Measurements from ENCODE around the gene UXS1.

Gene UXS1

DNA sequence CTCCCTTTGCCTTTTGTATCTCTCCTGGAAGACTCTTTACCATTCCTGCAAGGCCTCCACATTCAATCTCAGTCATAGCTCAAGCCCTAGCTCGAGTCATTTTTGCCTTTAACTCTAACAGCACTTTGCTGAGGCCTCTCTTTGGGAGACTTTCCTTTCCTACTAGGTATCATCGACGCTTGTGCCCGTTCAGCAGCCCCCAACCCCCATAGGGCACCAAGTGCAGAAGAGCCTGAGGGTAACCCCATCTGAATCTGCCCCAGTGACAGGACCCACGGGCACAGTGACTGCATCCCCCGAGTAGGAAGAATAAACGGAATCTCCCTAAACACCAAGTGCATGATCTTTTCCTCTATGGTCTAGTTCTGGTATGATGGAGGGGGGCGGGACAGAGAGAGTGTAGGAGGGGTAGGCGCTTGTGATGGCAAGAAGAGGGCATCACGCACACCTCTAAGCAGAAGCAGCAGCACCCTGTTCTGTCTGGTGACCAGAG, 66.3 kb downstream of the UXS1 start:
- no peak for DNase-seq

- DNase-seq = no peak
Measured at GRCh38 chr2:106127282-106127771, 66.8 kb downstream of the UXS1 start.

DNA sequence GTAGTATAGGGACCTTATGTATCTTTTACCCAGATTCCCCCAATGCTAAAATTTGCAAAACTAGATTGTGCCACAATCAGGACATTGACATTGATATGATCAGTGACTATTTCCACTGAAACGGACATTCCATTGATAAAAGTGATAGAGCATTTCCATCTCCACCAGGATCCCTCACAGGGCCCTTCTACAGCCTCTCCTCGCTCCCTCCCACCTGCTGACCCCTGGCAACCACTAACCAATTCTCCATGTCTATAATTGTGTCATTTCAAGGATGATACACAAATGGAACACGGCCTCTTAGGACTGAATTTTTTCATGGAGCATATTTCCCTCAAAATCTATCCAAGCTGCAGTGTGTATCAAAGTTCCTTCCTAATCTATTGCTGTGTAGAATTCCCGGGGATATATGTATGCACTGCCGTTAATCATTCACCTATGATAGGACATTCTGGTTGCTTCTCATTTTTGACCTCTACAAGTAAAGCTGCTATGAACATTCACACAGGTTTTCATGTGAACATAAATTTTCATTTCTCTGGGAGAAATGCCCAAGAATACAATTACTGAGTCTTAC, 67.3 kb downstream of the UXS1 start:
- DNase-seq = no peak

DNA sequence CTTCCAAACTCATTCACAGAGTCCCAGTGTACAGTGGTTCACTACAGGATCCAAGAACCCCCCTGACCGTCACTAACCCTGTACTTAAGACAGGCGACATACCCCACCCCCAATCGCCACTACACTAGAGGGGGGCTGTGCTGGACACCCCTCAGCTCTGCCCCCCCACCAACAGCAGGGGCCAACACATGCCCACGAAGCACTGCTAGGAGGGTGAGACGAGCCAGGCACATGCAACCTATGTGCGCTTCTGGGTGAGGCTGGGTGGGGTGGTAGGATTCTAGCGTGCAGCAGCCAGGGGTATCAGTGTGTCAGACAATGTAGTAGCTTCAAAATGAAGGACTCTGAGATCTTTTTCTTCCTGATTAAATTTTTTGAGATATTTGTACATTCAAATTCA, 67.8 kb downstream of the UXS1 start:
- no peak for DNase-seq

DNA sequence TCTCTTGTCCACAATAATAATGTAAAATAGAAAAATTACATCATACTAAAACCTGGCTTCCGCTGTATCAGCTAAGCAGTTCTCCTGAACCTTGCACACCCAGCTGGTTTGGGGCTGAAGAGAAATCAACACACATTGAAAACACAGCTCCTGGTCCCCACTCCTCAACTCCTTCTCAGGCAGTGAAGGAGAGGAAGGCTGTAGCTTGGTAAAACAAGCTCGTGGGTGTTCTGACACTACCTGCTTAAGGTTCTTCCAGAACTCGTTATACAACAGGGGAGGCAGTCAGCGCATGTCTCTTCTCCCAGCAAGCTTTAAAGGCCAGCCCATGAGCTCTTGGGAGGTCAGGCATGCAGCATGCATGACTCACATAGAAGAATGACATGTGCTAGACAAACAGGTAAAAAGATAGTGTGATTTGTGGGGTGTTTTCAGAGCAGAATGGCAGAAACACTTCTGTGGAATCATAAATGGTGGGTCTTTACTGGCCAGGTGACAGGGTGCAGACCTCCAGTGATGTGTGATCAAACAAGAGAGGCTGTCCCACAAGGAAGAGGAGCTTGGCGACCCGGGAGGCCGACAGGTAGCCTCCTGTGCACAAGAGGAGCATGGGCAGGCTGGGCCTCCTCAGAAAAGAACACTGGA, 69.1 kb downstream of the UXS1 start:
- DNase-seq = no peak

DNA sequence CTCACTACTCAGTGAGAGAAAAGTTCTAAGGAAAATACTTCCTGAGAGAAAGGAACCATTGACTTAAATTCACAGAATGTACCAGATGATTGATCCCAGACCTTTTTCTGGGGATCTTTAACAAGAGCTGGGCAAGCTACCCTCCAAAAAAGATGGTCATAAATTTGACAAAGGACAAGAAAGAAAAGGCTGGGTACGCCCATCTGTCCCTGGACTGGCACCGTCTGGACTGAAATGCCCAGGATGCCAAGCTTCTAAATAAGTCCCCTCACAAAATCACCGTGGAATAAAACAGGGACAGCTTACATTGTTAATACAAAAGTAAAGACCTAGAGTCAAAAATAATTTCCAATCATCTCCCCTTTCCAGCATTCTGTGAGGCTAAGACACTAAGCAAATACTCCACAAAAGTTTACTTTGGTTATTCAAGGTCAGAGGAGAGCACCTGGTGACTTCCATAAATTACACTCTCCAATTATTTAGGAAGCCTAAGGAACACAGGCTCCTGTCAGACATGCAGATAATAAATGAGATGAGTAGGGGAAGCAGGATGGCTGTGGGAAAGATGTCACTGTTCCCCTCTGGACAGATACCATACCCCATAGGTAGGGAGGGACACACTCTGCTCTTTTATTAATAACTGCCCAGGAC, 69.9 kb downstream of the UXS1 start:
- DNase-seq = no peak

DNA sequence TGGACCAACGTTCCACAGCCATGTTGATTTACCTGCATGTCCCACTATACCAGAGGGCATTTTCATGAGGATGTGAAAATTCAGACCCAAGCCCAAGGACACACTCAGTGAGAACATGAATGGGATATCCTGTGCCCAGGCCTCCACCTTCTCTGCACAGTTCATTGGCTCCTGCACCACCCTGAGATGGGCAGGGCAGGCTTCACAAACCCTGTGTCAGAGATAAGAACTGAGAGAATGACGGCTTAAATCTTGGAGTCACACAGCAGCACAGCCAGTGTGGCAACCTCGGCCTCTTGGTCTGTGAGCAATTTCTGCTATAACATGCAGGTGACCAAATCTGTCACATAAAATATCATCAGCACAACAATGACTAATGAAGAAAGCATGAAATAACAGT, 71.9 kb downstream of the UXS1 start:
- DNase-seq = no peak

GRCh38 chr2:106120432-106120831, 73.7 kb downstream of the UXS1 start:
- DNase-seq = no peak

DNA sequence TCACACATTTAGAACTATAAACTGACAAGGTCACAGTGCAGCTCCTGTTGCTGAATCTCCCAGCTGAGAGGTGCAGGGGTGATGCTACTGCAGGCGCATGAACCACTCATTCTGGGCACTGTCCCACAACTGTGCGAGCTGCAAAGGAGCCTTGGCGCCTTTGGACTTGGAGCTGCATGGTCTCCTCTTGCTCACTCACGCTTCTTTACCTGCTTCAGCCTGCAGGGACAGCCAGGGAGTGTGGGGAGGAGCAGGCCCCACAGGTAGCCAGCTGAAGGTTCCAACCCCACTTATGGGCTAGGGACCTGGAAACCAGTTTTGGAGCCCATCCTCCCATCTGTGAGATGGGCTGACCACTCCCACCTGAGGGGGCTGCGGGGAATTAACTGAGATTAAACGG, 75.0 kb downstream of the UXS1 start:
- no peak for DNase-seq

- DNase-seq = no peak
Measured at GRCh38 chr2:106117882-106118684, 76.0 kb downstream of the UXS1 start.

- DNase-seq = no peak
Measured at GRCh38 chr2:106117347-106117746, 76.8 kb downstream of the UXS1 start.

GRCh38 chr2:106116248-106116647, 77.9 kb downstream of the UXS1 start:
- no peak for DNase-seq

- no peak for DNase-seq
Measured at GRCh38 chr2:106115665-106116064, 78.4 kb downstream of the UXS1 start.

DNA sequence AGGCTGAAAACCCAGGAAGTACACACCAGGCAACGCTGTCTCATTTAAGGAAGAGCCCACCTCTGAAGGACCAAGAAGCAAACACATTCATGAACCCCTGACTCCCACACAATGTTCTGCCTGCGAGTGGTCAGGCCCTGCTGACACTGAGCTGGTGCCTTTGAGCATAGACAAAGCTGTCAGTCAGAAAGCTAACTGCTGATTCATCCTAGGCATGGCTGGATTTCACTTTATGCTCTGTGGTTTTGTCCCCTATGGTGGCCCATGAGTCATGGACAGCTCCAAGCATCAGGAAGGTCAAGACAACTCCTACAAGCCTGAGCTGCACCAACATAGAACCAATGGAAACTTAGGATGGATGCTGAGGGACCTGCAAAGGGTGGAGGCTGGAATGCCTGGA, 78.9 kb downstream of the UXS1 start:
- DNase-seq = no peak

GRCh38 chr2:106114166-106114565, 79.9 kb downstream of the UXS1 start:
- no peak for DNase-seq

DNA sequence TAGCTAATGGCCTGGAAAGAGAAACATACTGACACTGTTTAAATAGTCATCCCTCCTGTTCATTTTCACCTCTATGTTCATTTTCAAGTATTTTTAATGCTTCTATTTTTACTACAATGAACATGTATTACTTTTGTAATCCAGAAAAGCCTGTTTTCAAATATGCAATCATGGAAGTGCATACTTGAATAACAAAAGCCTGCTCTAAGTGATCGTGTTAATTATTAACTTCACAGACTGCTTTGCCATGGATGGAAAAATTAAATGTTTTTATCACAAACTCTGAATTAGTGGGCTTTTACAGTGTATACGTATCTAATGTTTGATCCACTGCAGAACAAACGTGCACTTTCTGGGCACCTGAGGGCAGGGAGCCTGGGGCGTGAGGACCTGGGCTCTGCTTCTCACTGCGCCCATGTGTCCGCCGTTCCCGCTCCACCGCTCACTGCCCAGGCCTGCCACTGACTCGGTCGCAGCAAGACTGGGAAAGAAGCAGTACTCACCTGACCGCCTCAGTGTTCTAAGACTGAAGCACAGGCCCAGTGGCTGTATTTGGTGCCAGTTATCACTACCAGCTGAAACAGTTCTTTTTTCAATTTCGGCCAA, 80.6 kb downstream of the UXS1 start:
- DNase-seq = no peak

GRCh38 chr2:106111882-106112571, 82.1 kb downstream of the UXS1 start:
- DNase-seq = no peak

DNA sequence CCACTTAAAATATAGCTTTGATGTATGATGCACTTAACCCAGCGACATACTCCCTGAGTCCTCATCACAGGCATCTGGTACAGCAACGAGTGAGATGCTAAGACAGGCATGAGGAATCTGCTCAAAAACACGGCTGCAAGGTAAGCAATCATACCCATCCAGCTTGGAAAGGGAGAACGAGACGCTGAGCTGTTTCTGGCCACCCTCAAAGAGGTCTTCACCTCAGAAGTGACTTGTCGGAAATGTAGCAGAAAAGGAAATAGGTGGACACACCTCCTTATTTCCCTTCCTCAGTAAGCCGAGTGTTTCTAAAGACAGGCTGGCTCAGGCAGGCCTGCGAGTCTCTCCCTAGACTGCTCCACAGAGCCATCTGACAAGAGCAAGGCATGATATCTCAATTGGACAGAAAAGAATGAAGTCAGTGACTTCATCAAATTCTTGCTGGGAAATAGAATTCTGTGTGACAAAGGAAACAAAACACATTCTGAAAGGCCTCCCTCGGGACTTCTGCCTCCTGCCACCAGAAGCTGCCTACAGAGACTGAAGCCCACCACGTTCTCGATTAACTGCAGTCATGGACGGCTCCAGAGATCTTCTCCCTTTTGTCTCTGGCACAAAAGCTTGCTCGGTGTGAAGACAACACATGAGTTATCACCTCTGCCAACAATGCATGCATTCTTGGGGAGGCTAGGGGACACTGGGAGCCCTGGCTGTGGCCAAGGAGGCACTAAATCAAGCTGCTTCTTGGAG, 84.3 kb downstream of the UXS1 start:
- DNase-seq = no peak

GRCh38 chr2:106108791-106109190, 85.3 kb downstream of the UXS1 start:
- no peak for DNase-seq

- peak; percentile 34 to 49 for DNase-seq
Measured at GRCh38 chr2:106108351-106108750, 85.8 kb downstream of the UXS1 start.

DNA sequence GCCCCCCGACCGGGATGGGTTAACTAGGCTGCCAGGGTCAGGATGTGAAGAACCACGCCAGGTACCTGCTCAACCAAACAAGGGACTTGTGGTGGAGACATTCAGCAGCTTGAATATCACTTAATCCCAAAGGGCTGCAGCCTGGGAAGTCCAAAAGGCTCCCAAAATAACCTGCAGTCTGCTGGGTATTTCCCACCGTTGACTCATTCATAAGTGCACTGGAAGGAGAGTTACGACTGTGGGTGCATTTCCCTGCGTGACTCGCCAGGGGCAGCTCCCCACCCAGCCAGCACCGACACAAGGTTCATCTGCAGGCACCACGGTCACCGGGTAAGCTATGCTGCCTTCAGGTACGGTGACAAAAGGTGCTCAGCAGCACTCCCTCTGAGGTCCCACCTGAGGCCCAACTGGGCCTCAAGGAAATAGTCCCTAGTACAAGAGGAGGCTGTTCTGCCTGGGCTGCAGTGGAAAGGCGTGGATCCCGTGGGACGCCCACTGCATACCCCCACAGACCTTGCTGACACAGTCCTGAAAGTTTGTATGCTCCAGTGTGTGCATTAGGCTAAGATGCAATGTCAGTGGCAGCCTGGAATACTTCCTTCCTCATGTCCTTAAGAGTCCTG, 86.5 kb downstream of the UXS1 start:
- DNase-seq = no peak

All from hippocampal formation (tissue), 2 donors.